Measurements from ENCODE around the gene AGTPBP1.

The AGTPBP1 gene

GRCh38 chr9:85516455-85516854 lies 225.3 kb downstream of the AGTPBP1 start:
- TF ChIP-seq, protein P1, sequence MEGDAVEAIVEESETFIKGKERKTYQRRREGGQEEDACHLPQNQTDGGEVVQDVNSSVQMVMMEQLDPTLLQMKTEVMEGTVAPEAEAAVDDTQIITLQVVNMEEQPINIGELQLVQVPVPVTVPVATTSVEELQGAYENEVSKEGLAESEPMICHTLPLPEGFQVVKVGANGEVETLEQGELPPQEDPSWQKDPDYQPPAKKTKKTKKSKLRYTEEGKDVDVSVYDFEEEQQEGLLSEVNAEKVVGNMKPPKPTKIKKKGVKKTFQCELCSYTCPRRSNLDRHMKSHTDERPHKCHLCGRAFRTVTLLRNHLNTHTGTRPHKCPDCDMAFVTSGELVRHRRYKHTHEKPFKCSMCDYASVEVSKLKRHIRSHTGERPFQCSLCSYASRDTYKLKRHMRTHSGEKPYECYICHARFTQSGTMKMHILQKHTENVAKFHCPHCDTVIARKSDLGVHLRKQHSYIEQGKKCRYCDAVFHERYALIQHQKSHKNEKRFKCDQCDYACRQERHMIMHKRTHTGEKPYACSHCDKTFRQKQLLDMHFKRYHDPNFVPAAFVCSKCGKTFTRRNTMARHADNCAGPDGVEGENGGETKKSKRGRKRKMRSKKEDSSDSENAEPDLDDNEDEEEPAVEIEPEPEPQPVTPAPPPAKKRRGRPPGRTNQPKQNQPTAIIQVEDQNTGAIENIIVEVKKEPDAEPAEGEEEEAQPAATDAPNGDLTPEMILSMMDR (IDR thresholded peaks at IDR 0.05), result no peak
- Histone ChIP-seq H3K27ac (no peak overlapping the region), H3K4me3 (no peak overlapping the region)
- no peak for DNase-seq (ENCODE audit: low spot score)

DNA sequence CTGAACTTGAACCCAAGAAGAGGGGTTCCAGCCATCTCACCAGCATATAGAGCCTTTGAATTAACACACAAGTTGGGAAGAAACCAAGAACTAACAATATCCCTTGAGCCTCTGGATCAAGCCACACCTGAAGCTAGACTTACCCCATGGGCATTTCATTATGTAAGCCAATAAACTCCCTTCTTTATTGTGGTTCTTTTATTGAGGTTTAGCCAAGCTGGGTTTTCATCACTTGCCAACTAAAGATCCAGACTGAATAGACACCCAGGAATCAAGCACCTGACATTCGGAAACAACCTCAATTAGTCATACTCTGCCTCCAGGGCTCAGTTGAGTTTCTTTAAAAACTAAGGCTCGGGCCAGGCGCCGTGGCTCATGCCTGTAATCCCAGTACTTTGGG lies 226.7 kb downstream of the AGTPBP1 start:
- TF ChIP-seq, protein P1 (IDR thresholded peaks at IDR 0.05), result no peak
- DNase-seq (ENCODE audit: low spot score), result no peak

DNA sequence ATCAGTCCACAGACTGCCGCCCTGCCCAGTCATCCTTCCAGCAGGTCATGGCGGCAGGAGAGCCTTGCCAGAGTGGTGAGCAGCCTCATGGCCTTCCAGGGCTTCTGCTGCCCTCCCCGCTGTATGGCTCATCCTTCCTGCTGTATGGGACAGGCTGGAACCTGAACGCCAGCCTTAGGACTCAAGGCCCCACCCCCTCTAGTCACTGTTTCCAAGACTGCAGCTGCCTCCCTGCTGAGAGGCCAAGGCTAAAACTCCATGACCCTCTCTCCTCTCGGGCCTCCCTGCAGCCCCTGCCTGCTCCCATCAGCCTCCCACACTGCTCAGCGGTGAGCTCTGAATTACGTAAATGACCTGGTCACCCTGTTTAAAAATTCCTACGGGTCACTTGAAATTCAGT lies 227.5 kb downstream of the AGTPBP1 start:
- TF ChIP-seq, protein P1 (IDR thresholded peaks at IDR 0.05), result no peak
- H3K4me3 ChIP-seq, result no peak overlapping the region
- no peak overlapping the region for H3K27ac ChIP-seq
- DNase-seq (ENCODE audit: low spot score), result no peak

More for the DNA sequence above, 226.7 kb downstream of the AGTPBP1 start:
- Histone ChIP-seq H3K4me3 (no peak overlapping the region), H3K27ac (no peak overlapping the region)

GRCh38 chr9:85511746-85512145 lies 230.0 kb downstream of the AGTPBP1 start:
- Histone ChIP-seq H3K4me3 (no peak overlapping the region), H3K27ac (no peak overlapping the region)
- DNase-seq (ENCODE audit: low spot score), result no peak
- TF ChIP-seq, protein P1 (IDR thresholded peaks at IDR 0.05), result no peak

DNA sequence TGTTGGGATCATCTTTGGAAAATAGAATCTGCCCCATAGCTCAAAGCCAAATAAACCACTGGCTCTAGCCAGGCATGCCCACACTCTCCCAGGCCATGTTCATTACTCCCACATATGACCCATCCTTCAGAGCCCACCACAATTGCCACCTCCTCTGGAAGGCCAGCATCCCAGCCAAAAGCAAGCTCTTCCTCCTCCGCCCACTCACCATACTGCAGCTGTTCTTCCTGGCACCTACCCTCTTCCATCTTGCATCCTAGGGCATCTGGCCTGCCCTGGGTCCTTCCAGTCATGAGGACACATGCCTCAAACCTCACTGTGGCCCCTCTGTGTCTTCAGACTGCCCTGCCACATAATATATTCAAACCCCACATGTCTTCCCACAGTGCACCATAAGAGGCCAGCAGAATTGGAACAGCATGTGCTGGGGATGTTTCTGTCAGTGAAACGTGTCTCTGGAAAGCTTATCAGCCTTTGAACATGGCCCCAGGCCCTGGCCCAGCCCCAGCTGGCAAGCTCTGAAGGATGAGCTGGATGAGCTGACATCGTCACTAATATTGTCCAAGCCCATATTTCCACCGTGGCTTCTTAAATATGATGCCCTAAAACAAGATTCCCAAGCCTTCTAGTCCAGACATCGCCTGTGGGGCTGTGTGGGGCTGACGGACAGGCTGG lies 230.8 kb downstream of the AGTPBP1 start:
- DNase-seq (ENCODE audit: low spot score), result no peak
- H3K4me3 ChIP-seq, result no peak overlapping the region
- H3K27ac ChIP-seq, result no peak overlapping the region
- TF ChIP-seq, protein P1 (IDR thresholded peaks at IDR 0.05), result no peak

GRCh38 chr9:85508616-85509015 lies 233.1 kb downstream of the AGTPBP1 start:
- no peak overlapping the region for H3K4me3 ChIP-seq
- TF ChIP-seq, protein P1 (IDR thresholded peaks at IDR 0.05), result no peak
- no peak for DNase-seq (ENCODE audit: low spot score)
- no peak overlapping the region for H3K27ac ChIP-seq

DNA sequence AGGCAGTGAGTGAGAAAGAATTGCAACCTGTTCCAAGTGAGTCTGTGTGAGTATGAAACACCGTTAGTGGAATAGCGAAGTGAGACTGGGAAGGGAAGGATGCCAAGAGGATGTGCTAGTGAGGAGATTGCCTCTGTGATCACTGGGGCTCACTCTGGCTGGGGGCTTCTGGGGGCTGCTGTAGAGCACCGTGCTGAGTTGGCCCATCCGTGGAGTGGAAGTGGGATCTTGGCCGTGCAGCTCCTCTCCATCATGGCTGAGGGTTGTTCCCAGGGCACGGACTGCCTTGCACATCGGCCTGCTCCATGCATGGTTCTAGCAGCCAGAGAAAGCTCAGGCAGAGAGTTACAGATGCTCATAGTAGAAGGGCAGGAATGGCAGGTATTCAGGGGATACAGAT lies 236.1 kb downstream of the AGTPBP1 start:
- TF ChIP-seq, protein P1 (IDR thresholded peaks at IDR 0.05), result no peak
- no peak overlapping the region for H3K27ac ChIP-seq
- H3K4me3 ChIP-seq, result no peak overlapping the region
- no peak for DNase-seq (ENCODE audit: low spot score)

Data from coronary artery (tissue), 2 donors.